ENCODE measurements around the gene HINT3.

The HINT3 gene

GRCh38 chr6:125985979-125986300, 29.4 kb downstream of the HINT3 start:
- Histone ChIP-seq H3K36me3 (ENCODE audit: control insufficient read depth, insufficient read depth, low read length) (no peaks in the 10 kb centered on the region), H3K9ac (ENCODE audit: low read depth, low read length) (peak overlapping the region; percentile 94), H3K9me3 (ENCODE audit: control insufficient read depth, insufficient read depth, low read length) (no peaks in the 10 kb centered on the region), H3K4me1 (ENCODE audit: control insufficient read depth, insufficient read depth, low read length) (peaks cover 43% of the 10 kb centered on the region), H3K4me3 (ENCODE audit: low read depth, low read length) (peak overlapping the region; percentile 94), H3K27ac (ENCODE audit: low read depth, low read length) (peak overlapping the region; percentile 84), H3K27me3 (ENCODE audit: control insufficient read depth, insufficient read depth, low read length) (no peaks in the 10 kb centered on the region)

- H3K9me3 ChIP-seq (ENCODE audit: control insufficient read depth, insufficient read depth, low read length), result no peaks in the 10 kb centered on the region
- H3K27me3 ChIP-seq (ENCODE audit: control insufficient read depth, insufficient read depth, low read length), result no peaks in the 10 kb centered on the region
- peak within 1 kb of the TSS; percentile 84 for H3K27ac ChIP-seq (ENCODE audit: low read depth, low read length)
- H3K4me3 ChIP-seq (ENCODE audit: low read depth, low read length), result peak within 1 kb of the TSS; percentile 94
- H3K4me1 ChIP-seq (ENCODE audit: control insufficient read depth, insufficient read depth, low read length), result peaks cover 43% of the 10 kb centered on the region
- peak within 1 kb of the TSS; percentile 94 for H3K9ac ChIP-seq (ENCODE audit: low read depth, low read length)
- no peaks in the 10 kb centered on the region for H3K36me3 ChIP-seq (ENCODE audit: control insufficient read depth, insufficient read depth, low read length)
These were observed 29.9 kb downstream of the HINT3 start, which contains the start of gene TRMT11 for GRCh38 chr6:125986301-125987025. Gene TRMT11, plus strand, starts transcription at chr6:125986540. Its CDS starts 11 bp downstream, at chr6:125986551.

GRCh38 chr6:125987026-125987617, 30.6 kb downstream of the HINT3 start:
- Histone ChIP-seq H3K9me3 (ENCODE audit: control insufficient read depth, insufficient read depth, low read length) (no peaks in the 10 kb centered on the region), H3K36me3 (ENCODE audit: control insufficient read depth, insufficient read depth, low read length) (no peaks in the 10 kb centered on the region), H3K4me1 (ENCODE audit: control insufficient read depth, insufficient read depth, low read length) (peaks cover 43% of the 10 kb centered on the region), H3K27ac (ENCODE audit: low read depth, low read length) (peak overlapping the region; percentile 84), H3K27me3 (ENCODE audit: control insufficient read depth, insufficient read depth, low read length) (no peaks in the 10 kb centered on the region), H3K4me3 (ENCODE audit: low read depth, low read length) (peak overlapping the region; percentile 94), H3K9ac (ENCODE audit: low read depth, low read length) (peak overlapping the region; percentile 94)

GRCh38 chr6:125988280-125988679, 31.7 kb downstream of the HINT3 start:
- no peak overlapping the region for H3K9ac ChIP-seq (ENCODE audit: low read depth, low read length)
- H3K4me3 ChIP-seq (ENCODE audit: low read depth, low read length), result peak overlapping the region; percentile 94; the same call in 1 of the 2 replicates
- no peaks in the 10 kb centered on the region for H3K27me3 ChIP-seq (ENCODE audit: control insufficient read depth, insufficient read depth, low read length)
- H3K9me3 ChIP-seq (ENCODE audit: control insufficient read depth, insufficient read depth, low read length), result no peaks in the 10 kb centered on the region
- peak overlapping the region; percentile 47 for H3K27ac ChIP-seq (ENCODE audit: low read depth, low read length)
- H3K4me1 ChIP-seq (ENCODE audit: control insufficient read depth, insufficient read depth, low read length), result peaks cover 42% of the 10 kb centered on the region
- H3K36me3 ChIP-seq (ENCODE audit: control insufficient read depth, insufficient read depth, low read length), result no peaks in the 10 kb centered on the region

- Histone ChIP-seq H3K9me3 (ENCODE audit: control insufficient read depth, insufficient read depth, low read length) (no peaks in the 10 kb centered on the region), H3K36me3 (ENCODE audit: control insufficient read depth, insufficient read depth, low read length) (no peaks in the 10 kb centered on the region), H3K27me3 (ENCODE audit: control insufficient read depth, insufficient read depth, low read length) (no peaks in the 10 kb centered on the region), H3K9ac (ENCODE audit: low read depth, low read length) (no peak overlapping the region), H3K4me1 (ENCODE audit: control insufficient read depth, insufficient read depth, low read length) (peaks cover 37% of the 10 kb centered on the region), H3K27ac (ENCODE audit: low read depth, low read length) (peak overlapping the region; percentile 38), H3K4me3 (ENCODE audit: low read depth, low read length) (no peak overlapping the region; the same call in 1 of the 2 replicates)
These were observed 33.1 kb downstream of the HINT3 start for GRCh38 chr6:125989631-125990030.

- H3K27me3 ChIP-seq (ENCODE audit: control insufficient read depth, insufficient read depth, low read length), result no peaks in the 10 kb centered on the region
- H3K9me3 ChIP-seq (ENCODE audit: control insufficient read depth, insufficient read depth, low read length), result no peaks in the 10 kb centered on the region
- H3K27ac ChIP-seq (ENCODE audit: low read depth, low read length), result no peak overlapping the region
- peaks cover 5% of the 10 kb centered on the region for H3K36me3 ChIP-seq (ENCODE audit: control insufficient read depth, insufficient read depth, low read length)
- no peak overlapping the region for H3K4me3 ChIP-seq (ENCODE audit: low read depth, low read length)
- H3K4me1 ChIP-seq (ENCODE audit: control insufficient read depth, insufficient read depth, low read length), result peaks cover 32% of the 10 kb centered on the region
- no peak overlapping the region for H3K9ac ChIP-seq (ENCODE audit: low read depth, low read length)
These were observed 35.1 kb downstream of the HINT3 start for GRCh38 chr6:125991653-125992052.

- Histone ChIP-seq H3K4me3 (ENCODE audit: low read depth, low read length) (no peak overlapping the region), H3K27ac (ENCODE audit: low read depth, low read length) (no peak overlapping the region), H3K36me3 (ENCODE audit: control insufficient read depth, insufficient read depth, low read length) (peaks cover 38% of the 10 kb centered on the region), H3K27me3 (ENCODE audit: control insufficient read depth, insufficient read depth, low read length) (no peaks in the 10 kb centered on the region), H3K9ac (ENCODE audit: low read depth, low read length) (no peak overlapping the region), H3K4me1 (ENCODE audit: control insufficient read depth, insufficient read depth, low read length) (peaks cover 6% of the 10 kb centered on the region), H3K9me3 (ENCODE audit: control insufficient read depth, insufficient read depth, low read length) (no peaks in the 10 kb centered on the region)
These were observed 38.3 kb downstream of the HINT3 start for GRCh38 chr6:125994670-125995488.

GRCh38 chr6:125995972-125996580, 39.5 kb downstream of the HINT3 start:
- no peak overlapping the region for H3K27ac ChIP-seq (ENCODE audit: low read depth, low read length)
- H3K27me3 ChIP-seq (ENCODE audit: control insufficient read depth, insufficient read depth, low read length), result no peaks in the 10 kb centered on the region
- no peaks in the 10 kb centered on the region for H3K4me1 ChIP-seq (ENCODE audit: control insufficient read depth, insufficient read depth, low read length)
- H3K9ac ChIP-seq (ENCODE audit: low read depth, low read length), result no peak overlapping the region
- H3K36me3 ChIP-seq (ENCODE audit: control insufficient read depth, insufficient read depth, low read length), result peaks cover 50% of the 10 kb centered on the region
- no peaks in the 10 kb centered on the region for H3K9me3 ChIP-seq (ENCODE audit: control insufficient read depth, insufficient read depth, low read length)
- H3K4me3 ChIP-seq (ENCODE audit: low read depth, low read length), result no peak overlapping the region

GRCh38 chr6:126002755-126003679, 46.4 kb downstream of the HINT3 start:
- Histone ChIP-seq H3K9ac (ENCODE audit: low read depth, low read length) (no peak overlapping the region), H3K36me3 (ENCODE audit: control insufficient read depth, insufficient read depth, low read length) (peaks cover 93% of the 10 kb centered on the region), H3K9me3 (ENCODE audit: control insufficient read depth, insufficient read depth, low read length) (no peaks in the 10 kb centered on the region), H3K27ac (ENCODE audit: low read depth, low read length) (no peak overlapping the region), H3K27me3 (ENCODE audit: control insufficient read depth, insufficient read depth, low read length) (no peaks in the 10 kb centered on the region), H3K4me3 (ENCODE audit: low read depth, low read length) (no peak overlapping the region), H3K4me1 (ENCODE audit: control insufficient read depth, insufficient read depth, low read length) (peaks cover 3% of the 10 kb centered on the region; the same call in 1 of the 2 replicates)

GRCh38 chr6:126007800-126008199, 51.2 kb downstream of the HINT3 start:
- H3K9ac ChIP-seq (ENCODE audit: low read depth, low read length), result no peak overlapping the region
- no peaks in the 10 kb centered on the region for H3K27me3 ChIP-seq (ENCODE audit: control insufficient read depth, insufficient read depth, low read length)
- no peaks in the 10 kb centered on the region for H3K4me1 ChIP-seq (ENCODE audit: control insufficient read depth, insufficient read depth, low read length)
- no peak overlapping the region for H3K27ac ChIP-seq (ENCODE audit: low read depth, low read length)
- H3K36me3 ChIP-seq (ENCODE audit: control insufficient read depth, insufficient read depth, low read length), result peaks cover 92% of the 10 kb centered on the region
- no peak overlapping the region for H3K4me3 ChIP-seq (ENCODE audit: low read depth, low read length)
- no peaks in the 10 kb centered on the region for H3K9me3 ChIP-seq (ENCODE audit: control insufficient read depth, insufficient read depth, low read length)

Measured in HUES48 (cell line).